GM21515 (cell line): ENCODE measurements around the gene EID1.

Source experiments
- ATAC-seq: cut with Tn5 transposase; IDR thresholded peaks from one replicate; pipeline ENCODE4 v1.9.1; 2021; ENCODE audit not compliant: unreplicated experiment

The EID1 gene

DNA sequence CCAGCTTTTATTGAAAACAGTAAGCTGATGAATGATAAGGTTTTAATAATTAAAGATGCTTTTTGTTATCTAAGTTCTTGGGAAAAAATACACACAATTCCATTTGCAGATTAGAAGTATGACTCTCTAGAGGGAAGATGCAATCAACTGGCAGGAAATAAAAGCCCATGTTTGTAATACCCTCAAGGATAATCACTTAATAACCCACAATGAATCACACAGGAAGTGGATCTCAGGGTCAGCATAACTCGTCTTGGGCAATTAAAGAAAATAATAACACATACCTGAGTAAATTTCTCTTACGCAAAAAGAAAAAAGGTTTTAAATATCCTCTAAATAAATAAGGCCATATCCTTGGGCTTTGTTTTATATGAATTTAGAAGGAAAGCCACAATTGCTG lies 9.4 kb upstream of the EID1 start:
- no peak for ATAC-seq

DNA sequence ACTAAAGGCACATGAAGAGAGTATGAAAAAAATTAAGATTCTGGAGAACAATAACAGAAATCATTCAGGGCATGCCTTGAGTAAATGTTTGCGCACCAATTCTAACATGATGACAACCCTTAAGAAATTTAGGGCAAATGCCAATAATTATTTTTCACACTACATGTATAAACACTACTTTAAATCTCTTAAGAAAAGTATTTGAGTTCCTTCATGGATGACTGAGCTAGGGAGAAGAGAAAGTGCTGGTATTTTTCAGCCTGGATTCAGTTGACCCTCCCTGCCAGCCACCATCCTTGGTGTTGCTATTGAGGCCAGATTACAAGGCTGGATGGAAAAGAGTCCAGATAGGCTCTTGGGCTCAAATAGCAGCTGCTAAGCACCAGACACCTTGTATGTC lies 8.0 kb upstream of the EID1 start:
- ATAC-seq = no peak

DNA sequence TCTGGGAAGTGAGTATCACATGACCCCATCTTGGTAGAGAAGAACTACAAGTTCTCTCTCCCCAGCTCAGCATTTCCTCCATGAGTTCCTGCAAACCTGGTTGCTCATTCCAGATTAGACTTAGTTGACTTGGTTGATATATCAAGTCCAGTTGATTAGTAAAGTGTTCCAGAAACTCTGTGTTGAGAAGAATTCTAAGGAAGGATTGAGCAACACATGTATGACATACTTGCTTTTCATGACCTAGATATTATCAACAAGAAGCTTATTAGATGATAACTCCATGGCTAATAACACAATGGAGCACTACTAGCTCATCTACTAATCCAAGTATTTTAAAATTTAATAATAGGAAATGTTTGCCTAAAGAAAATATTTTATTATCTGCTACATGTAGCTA lies 6.4 kb upstream of the EID1 start:
- no peak for ATAC-seq

DNA sequence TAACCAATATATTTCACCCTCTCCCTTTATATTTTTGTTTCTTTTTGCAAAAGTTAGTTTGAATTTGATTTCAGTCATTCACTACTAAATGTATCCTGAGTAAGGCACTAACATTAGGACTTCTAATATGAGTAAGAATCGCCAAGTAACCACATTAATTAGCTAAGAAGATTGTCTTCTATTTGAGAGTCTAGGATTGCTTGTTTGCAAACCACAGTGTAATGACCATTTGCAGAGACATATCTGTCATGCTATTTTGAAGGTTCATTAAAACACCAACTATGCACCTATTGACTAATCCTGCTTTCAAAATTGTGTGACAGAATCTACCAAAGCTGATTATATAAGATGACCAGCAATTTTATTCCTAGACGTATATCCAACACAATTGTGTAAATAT lies 5.3 kb upstream of the EID1 start:
- no peak for ATAC-seq

DNA sequence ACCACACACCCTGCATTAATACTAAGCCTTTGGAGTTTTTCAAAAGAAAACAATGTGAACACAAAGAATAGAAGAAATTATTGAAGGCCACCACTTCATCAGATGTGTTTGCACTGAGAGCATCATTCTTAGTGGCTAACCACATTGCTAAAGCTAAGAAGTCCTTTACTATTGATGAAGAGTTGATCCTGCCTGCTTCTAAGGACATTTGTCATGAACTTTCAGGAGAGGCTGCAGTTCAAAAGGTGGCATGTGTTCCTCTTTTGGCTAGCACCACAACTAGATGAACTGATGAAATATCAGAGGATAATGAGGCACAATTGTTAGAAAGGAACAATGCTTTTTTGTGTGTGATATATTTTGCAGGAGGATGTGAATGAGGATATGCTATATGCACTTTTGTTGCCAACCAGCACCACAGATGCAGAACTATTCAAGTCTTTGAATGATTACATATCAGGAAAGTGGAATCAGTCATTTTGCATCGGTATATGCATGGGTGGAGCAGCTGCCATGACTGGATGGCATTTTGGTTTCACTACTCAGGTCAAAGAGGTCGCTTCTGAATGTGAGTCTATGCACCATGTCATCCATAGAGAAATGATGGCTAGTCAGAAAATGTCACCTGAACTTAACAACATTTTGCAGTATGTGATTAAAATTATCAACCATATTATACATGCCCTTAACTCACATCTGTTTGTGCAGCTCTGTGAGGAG lies 2.5 kb upstream of the EID1 start:
- ATAC-seq = no peak

DNA sequence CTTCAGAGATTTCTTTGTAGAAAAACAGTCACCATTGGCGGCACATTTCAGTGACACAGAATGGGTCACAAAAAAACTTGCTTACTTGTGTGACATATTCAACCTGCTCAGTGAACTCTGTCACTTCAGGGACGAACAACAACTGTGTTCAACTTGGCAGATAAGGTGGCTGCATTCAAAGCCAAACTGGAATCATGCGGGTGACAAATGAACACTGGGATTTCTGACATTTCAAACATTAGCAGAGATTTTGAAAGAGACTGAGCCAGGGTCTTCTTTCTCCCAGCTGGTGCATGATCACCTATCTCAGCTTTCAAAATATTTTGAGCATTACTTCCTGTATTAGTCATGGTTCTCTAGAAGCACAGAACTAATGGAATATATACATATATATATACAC lies 1.9 kb upstream of the EID1 start:
- no peak for ATAC-seq

DNA sequence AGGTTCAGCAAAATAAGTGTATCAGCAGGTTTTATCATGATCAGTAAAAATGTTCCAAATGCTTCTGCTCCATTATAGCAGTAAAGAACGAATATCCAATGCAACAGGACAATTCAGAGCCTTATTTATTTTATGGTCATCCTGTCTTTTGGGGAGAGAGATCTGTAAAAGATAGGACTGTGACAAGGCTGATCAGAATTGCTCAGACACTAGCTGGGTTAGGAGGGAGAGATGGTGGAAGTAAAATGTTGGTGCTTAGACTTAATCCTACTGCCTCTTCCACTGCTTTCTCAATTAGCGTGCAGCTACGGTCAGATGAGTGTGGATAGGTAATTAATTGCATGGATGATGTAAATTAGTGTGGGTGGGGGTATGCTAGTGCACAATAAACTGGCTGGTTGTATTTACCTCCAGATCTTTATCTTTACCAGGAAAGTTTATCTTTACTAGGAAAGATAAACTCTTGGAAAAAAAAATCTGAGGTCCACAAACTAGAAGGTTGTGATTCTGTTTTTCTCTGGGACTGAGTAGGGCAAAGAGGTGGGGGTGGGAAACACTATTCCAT lies 2.2 kb downstream of the EID1 start:
- ATAC-seq = no peak

DNA sequence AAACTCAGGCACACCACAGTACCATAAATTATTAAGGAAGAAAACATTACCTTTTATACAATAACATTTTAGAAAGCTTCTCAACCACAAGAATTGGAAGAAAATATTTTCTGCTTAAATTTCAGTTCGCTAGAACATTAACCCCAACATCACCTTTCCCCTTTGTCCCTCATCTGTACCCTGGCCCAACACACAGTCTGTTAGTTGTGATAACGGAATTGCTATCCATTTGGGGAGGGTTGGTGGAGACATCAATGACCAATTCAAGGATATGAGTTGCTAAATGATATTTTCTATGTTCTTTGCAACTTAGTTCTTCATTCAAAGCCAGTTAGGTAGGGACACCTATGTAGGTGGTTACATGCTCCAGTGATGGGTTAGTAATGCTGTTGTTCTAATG lies 5.8 kb downstream of the EID1 start:
- ATAC-seq = no peak

DNA sequence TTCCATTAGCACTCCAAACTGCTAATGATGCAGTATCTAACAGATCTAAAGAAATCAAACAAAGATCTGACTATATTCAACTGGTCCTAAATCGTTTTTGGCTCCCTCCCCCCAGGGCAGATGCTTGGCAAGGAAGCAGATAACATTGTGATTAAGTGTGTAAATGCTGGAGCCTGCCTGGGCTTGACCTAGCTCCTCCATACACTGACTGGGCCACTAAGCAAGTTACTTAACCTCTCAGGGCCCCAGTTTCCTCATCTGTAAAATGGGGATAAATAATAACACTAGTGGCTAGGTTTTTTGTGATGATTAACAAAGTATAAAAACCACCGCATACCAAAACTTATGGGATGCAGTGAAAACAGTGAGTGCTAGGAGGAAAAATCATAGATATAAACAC lies 9.2 kb downstream of the EID1 start:
- no peak for ATAC-seq

DNA sequence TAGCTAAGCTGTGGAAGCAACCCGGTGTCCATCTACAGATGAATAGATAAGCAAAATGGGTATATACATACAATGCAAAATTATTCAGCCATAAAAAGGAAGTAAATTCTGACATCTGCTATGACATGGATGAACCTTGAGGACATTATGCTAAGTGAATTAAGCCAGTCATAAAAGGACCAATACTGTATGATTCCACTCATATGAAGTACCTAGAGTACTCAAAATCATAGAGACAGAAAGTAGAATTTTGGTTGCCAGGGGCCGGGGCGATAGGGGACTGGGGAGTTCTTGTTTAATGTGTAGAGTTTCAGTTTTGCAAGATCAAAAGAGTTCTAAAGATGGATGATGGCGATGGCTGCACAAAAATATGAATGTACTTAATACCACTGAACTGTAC lies 10.3 kb downstream of the EID1 start:
- ATAC-seq = no peak

DNA sequence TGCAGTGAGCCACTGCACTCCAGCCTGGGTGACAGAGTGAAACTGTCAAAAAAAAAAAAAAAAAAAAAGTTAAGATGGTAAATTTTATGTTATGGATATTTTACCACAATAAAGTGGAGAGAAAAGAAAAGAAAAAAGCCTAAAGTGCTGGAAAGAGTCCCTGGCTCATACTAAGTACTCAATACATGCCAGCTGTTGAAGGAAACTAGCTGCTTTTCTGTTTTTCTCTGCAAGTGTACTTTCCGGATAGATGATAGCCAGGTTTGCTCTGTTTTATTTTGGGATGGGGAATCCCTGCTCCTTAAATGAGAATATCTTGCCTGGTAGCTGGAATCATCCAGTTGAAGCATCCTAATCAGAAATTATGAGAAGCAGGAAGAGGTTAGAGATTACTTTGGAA lies 10.9 kb downstream of the EID1 start:
- ATAC-seq = no peak

DNA sequence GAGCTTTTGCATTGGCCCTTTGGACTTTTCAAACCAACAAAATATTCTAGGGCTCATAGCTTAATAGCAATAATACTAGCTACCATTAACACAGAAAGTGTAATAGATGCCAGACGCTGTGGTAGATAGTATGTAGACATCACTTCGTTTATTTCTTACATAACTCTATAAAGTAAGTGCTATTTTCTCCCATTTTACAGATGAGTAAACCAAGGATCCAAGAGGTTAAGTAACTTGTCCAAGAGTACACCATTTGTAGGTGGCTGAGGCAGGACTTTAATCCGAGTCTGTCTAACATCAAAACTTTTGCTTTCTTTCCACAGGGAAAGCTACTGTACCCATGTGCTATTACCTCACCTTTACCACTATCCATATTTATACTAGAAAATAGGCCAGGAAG lies 12.0 kb downstream of the EID1 start:
- ATAC-seq = no peak

DNA sequence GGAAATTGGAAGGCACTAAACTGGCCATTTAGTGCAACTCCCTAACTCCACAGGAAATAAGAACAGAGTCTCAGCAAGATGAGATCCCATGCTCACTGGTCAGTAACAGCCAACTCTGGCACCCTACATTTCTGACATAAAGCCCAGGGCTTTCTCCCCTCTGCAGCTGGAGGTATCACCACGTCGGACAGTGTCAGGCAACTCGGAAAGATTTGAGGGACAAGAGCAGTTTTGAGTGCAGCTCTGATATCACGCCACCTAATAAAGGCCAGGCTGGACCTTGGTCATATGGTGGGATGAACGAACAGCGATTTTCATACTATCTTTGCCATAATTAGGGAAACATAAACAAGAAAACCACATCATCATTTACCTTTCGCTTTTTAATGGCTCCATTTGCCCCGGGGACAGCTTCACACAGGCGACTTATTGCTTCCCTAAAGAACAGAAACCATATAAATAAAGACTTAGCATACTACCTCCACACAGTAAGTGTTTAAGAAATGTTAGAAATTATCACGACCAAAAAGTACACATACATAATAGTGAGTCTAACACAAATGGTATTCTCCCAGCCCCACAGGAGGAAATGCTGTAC lies 12.5 kb downstream of the EID1 start:
- ATAC-seq = no peak

DNA sequence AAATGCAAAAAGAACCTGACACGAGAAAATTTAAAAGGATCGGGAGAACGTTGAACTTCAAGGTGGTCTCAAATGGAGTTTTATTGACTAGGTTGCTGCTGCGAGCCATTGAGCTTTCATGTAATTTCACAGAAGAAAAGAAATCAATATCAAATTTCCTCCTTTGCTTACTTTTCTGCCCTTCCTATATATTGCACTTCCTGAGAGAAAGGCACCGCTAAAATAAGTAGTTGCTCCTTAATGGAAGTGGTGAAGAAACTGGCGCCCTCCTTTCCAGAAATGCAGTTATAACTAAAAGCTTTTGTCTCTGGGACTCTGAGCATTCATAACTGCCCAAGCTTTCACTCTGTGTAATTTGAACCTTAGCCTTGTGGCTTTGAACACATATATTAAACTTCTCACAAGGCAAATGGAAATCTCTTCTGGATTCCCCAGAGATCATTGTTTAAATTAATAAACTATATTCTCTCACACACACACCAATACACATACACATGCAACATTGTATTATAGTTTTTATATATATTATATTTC lies 13.4 kb downstream of the EID1 start:
- ATAC-seq = no peak

DNA sequence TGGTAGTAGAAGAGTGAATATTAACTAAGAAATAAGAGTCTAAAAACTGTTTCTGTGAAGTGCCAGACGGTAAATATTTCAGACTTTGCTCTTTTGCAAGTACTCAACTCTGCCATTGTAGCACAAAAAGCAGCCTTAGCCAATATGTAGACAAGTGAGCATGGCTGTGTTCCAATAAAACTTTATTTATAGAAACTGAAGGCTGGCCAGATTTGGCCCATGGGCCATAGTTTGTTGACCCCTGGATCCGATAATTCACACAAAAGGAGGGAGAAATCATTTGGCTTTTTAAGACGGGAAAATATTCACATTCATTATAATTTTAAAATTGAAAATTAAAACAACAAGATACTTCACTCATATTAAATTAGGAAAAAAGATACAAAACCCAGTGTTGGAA lies 15.4 kb downstream of the EID1 start:
- ATAC-seq = no peak

DNA sequence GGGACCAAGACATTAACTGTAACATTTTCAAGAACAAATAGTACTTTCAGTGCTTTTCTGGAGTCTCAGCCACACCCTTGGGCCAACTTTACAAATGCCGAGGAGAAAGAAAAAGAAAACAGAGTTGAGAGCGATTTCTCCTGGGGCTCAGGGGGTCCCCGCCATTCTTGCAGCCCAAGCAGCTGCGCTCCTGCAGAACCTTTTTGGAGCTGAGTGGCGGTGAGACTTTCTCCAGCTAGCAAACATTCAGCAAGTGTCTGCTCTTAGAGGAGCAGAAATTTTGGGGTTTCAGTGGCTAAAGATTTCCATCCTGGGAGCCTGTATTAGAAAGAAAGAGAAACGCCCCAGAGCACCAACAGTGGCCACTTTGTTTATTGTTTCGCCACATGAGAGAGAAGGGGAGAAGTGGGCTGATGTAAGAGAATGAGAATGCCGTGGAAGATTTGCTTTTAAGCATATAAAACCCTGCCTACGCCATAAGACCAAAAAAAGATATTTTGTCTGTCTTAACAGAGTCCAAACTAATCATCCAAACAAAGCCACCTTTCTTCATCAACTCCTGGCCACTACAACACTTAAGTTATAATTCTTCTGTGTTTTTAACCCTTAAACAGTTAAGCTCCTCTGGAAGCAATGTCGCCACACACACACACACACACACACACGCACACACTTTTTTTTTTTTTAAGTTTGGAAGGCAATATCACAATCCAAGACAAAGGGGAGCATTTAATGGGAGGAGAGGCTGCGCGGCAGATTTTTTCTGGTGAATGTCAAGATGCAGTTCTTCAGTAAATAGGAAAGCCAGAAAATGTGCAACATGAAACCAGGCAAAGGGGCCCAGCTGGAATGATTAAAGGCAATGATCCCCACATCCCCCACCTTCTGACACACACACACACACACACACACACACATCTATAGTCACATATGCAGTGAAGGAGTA lies 19.2 kb downstream of the EID1 start:
- ATAC-seq = no peak

DNA sequence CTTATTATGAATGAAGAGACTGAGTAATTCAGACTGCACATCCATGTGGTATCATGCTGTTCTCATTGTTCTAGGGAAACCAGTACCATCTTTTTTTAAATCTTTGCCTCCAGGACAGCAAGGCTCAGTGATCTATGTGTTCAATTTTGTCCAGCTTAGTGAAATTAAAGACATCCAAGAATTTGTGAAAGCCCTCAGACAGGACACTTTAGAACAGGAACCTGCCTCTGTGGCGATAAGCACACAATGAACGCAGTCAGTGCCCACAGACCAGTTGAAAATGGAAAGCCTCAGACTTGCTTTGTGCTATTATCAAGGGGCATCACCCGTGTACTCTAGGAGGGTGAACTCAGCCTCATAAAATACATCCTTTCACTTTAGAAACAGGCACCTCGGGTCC lies 20.1 kb downstream of the EID1 start:
- no peak for ATAC-seq

DNA sequence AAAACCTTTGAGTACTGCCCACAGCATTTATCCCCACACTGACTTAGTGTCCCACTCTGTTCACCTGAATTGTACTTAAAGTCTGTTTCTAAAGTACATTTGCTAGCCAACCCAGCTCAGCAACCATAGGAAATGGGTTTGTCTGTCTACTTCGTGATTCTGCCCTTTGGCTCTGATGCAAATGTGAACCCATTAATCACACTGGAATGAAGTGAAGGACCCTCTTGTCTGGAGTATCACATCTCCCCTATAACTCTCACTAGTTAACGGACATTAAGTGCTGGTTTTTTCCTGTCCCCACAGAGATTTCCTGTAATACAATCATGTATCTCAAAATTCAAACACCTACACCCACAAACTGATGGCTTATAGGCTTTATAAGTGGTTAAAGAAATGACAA lies 20.5 kb downstream of the EID1 start:
- ATAC-seq = no peak

DNA sequence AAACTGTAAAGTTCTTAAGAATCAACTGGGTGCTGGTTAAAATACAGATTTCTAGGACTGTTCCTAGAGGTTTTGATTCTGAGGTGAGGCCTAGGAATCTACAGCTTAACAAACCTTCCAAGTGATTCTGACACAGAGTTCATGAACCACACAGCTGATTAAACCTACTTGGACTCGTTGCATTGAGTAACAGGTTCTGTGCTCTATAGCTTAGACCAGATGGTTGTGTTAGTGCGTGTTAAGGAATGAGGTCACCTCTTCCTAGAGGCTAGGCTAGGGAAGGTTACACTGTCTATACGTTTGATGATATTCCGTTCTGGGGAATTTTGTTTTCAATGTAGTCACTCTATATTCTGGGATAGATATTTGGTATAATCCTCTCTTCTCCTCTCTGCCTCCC lies 21.9 kb downstream of the EID1 start:
- ATAC-seq = no peak

DNA sequence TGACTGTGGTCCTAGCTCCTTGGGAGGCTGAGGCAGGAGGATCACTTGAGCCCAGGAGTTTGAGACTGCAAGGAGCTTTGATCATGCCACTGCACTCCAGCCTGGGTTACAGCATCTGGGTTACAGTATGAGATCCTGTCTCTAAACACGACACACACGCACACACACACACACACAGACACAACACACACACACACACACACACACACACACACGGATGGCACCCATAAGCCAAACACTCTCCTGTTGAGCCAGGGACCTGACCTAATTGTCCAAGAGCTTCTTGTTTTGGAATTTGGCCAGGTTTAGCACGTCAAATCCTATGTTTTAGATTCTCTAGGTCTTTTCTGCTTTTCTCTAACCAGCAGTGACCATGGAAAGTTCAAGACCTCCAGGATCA lies 26.8 kb downstream of the EID1 start:
- ATAC-seq = no peak

DNA sequence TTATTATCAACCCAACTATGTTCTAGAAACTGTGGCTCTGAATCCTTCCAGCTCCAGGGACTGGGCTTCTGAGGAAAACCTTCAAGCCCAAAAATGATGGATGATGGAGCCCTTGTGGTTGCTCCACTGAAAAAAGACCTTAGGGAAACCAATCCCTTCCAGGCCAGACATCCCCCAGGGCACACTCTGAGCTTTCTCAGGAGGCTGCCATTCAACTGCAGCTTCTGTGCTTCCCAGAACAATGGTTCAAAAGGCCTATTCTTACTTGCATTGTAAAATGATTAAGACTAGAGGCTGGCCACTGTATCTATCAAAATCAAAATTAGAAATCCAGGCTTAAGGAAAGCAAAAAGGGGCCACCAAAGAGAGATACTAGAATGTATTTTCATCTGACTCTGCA lies 27.3 kb downstream of the EID1 start:
- no peak for ATAC-seq

DNA sequence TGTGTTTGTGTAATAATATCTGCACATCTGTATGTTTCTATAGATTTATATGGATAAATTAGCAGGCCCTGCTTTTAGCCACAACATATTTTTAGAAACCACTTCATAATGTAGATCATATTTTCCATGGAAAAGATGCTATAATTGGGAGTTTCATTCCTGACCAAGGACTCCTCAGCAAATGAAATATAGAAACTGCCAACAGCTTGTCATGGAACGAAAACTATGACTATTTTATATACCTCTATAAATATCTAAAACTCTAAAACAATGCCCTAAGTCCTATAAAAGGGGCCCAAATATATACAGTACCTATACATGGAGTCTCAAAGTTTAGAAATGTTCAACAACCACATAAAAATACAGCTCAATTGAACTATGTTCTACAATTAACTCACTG lies 27.9 kb downstream of the EID1 start:
- no peak for ATAC-seq
